Left ventricle myocardium superior (tissue), 1 donor: ENCODE measurements around the gene GLB1L. TPM values are rescaled to one million over a fixed set of nuclear protein-coding genes. Genes with fewer than 3 reads are reported as not detected.
"Not testable (repeated sequence)": the region's sequence is repeated elsewhere in the genome, so short reads cannot be mapped to it uniquely, and the experiment has no call there.

Source experiments
- ATAC-seq: fragments of 200-7000 bp; cut with Tn5 transposase; one replicate; pipeline ENCODE4 v1.9.1; 2020; ENCODE audit warnings: mild to moderate bottlenecking, moderate library complexity
- DNase-seq: peaks from one replicate; pipeline ENCODE4 v3.0.0-alpha.2; 2020
- intact Hi-C: fragments of 100-400 bp; cut with micrococcal nuclease; formaldehyde crosslinking; loops from one replicate; pipeline ENCODE4 v1.11.0; 2022
- long read RNA-seq: library from polyadenylated mRNA; unstranded; transcript quantifications from one replicate; pipeline ENCODE4 v2.0.0, GENCODE V29; 2021
- total RNA-seq: library from RNA; stranded (reverse); fragmentation: NEBNext Ultra II Directional; extraction: Animal tissue kit (Norgen Biotek cat#: 25700); gene quantifications from one replicate; pipeline ENCODE4 v1.2.1, GENCODE V29; 2021
- donor health status: DM: no; HTN: yes; CAD: no; lungs with severe emphysema.

Gene GLB1L
- 2.5 TPM for total RNA-seq
- long read RNA-seq, partial matches to known transcripts = 2 of 2 reads
- long read RNA-seq, other reads (novel, unspliced or antisense) = 0 of 2 reads

GRCh38 chr2:219245148-219245898 lies at the start of gene GLB1L, which contains the start of gene STK16:
Gene GLB1L (minus strand): TSS chr2:219245444. CDS start chr2:219243573, 1,871 bp downstream.
Gene STK16 (plus strand): TSS chr2:219245479. CDS start chr2:219246000, 521 bp downstream.
- ATAC-seq (peak; percentile 93), DNase-seq (peak; percentile 97)
- intact Hi-C loops = no loop called here

GRCh38 chr2:219294356-219295351 lies 49.4 kb upstream of the GLB1L start:
- intact Hi-C loops = loop anchor here (5.0 to 10.0 kb wide), 2 partner anchors 60 to 132 kb away; partner anchors contain the start of gene NHEJ1
- DNase-seq = peak; percentile 94
- peak; percentile 93 for ATAC-seq

GRCh38 chr2:219293736-219294231 lies 48.5 kb upstream of the GLB1L start:
- DNase-seq (no peak), ATAC-seq (no peak)
- intact Hi-C loops = loop anchor here (10.0 kb wide), 1 partner anchor 59 kb away; no protein-coding TSS in a partner anchor

- ATAC-seq = no peak
- DNase-seq = no peak
- intact Hi-C loops = loop anchor here (10.0 kb wide), 1 partner anchor 58 kb away; no protein-coding TSS in a partner anchor
Observed at GRCh38 chr2:219292616-219293015, 47.4 kb upstream of the GLB1L start.

- intact Hi-C loops = loop anchor here (10.0 kb wide), 1 partner anchor 57 kb away; no protein-coding TSS in a partner anchor
- ATAC-seq (no peak), DNase-seq (no peak)
Observed at GRCh38 chr2:219291910-219292490, 46.8 kb upstream of the GLB1L start.

- intact Hi-C loops = loop anchor here (10.0 kb wide), 1 partner anchor 57 kb away; no protein-coding TSS in a partner anchor
Observed at GRCh38 chr2:219291394-219291793, 46.1 kb upstream of the GLB1L start.

GRCh38 chr2:219290381-219291171 lies 45.3 kb upstream of the GLB1L start:
- DNase-seq = no peak
- no peak for ATAC-seq
- intact Hi-C loops = loop anchor here (10.0 kb wide), 1 partner anchor 56 kb away; no protein-coding TSS in a partner anchor

More at GRCh38 chr2:219291394-219291793, 46.1 kb upstream of the GLB1L start:
- DNase-seq = no peak
- ATAC-seq = no peak

- intact Hi-C loops = loop anchor here (10.0 kb wide), 1 partner anchor 55 kb away; no protein-coding TSS in a partner anchor
- ATAC-seq = peak; percentile 70
- DNase-seq = peak; percentile 84
Observed at GRCh38 chr2:219289537-219290361, 44.5 kb upstream of the GLB1L start.

- ATAC-seq = no peak
- DNase-seq = no peak
- intact Hi-C loops = no loop called here
Observed at GRCh38 chr2:219289195-219289536, 43.9 kb upstream of the GLB1L start.

GRCh38 chr2:219287580-219288265 lies 42.5 kb upstream of the GLB1L start:
- no peak for DNase-seq
- intact Hi-C loops = no loop called here
- no peak for ATAC-seq

- DNase-seq, intact Hi-C loops, ATAC-seq: not testable (repeated sequence)
Observed at GRCh38 chr2:219287116-219287440, 41.8 kb upstream of the GLB1L start.

GRCh38 chr2:219286436-219287115 lies 41.3 kb upstream of the GLB1L start:
- intact Hi-C loops = no loop called here
- DNase-seq = no peak
- ATAC-seq = no peak

GRCh38 chr2:219285894-219286425 lies 40.7 kb upstream of the GLB1L start:
- ATAC-seq = peak; percentile 43
- intact Hi-C loops = no loop called here
- DNase-seq = no peak

- intact Hi-C loops = no loop called here
- ATAC-seq (no peak), DNase-seq (no peak)
Observed at GRCh38 chr2:219285373-219285735, 40.1 kb upstream of the GLB1L start.

GRCh38 chr2:219284501-219285372 lies 39.5 kb upstream of the GLB1L start:
- intact Hi-C loops = no loop called here
- no peak for DNase-seq
- no peak for ATAC-seq
